ENCODE data around the gene KLHDC3. TPM values are rescaled to one million over a fixed set of nuclear protein-coding genes. Genes with fewer than 3 reads are reported as not detected.

KLHDC3 gene, protein sequence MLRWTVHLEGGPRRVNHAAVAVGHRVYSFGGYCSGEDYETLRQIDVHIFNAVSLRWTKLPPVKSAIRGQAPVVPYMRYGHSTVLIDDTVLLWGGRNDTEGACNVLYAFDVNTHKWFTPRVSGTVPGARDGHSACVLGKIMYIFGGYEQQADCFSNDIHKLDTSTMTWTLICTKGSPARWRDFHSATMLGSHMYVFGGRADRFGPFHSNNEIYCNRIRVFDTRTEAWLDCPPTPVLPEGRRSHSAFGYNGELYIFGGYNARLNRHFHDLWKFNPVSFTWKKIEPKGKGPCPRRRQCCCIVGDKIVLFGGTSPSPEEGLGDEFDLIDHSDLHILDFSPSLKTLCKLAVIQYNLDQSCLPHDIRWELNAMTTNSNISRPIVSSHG
- 99.6 and 118 TPM in 2 replicates for total RNA-seq

DNA sequence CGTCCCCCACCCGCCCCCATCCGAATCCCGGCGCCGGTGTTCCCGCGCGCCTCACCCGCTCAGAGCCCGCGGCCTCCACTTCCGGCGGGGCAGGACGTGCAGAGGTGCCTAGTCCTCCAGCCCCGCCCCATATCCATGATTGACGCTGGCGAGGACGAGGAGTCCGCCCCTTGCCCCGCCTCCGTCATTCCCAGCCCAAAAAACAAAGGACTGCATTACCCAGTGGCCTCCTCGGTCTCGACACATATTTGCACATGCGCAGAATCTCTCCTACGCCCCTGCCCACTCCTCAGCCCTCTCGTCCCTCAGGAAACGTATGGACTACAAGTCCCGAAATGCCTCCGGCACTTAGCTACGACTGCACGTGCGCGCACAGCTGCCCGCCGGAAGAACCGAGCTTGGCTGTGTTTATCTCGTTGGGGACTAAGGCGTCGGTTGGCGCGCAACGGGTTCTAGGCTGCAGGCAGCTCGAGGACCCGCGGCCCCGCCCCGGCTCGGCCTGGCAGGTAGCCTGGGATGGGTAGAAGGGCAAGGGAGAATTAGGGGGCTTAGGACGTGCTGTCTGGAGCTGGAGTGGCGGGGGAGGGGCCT, at the start of gene KLHDC3, which contains the start of gene MEA1:
KLHDC3 (plus strand) TSS at position 407 of the 591 bp plus-strand sequence. CDS start 2,944 bp downstream, outside the sequence.
MEA1 (minus strand) TSS at position 104 of the 591 bp plus-strand sequence. CDS start 133 bp downstream, outside the sequence.

DNA sequence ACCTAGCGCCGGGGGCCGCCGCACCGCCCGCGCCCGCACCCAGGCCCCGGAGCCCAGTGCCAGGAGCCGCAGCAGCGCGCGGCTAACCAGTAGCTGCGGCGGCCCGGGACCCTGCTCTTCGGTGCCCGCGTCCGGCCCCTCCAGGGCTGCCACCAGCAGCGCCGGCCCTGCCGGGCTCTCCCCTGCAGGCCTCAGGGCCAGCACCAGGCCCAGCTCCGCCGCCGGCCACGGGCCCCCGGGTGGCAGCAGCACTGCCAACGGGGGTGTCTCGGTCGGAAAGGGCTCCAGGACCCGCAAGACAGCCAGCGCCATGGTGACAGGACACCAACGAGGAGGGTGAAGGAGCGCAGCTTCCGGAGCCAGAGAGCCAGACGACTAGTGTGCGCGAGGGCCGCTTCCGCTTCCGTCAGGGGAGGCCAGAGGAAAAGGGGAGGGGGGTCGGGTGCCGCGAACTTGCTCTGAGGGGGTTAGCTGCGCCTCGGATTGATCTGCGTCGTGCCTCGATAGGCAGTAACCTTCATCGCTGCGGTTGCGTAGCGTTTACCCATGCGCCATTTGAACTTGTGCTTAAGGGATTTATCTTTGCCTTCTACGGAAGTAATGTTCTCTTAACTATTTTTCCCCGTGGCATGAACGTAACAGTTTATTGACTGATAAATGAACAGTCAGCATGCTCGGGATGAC, 35.1 kb upstream of the KLHDC3 start, which contains the start of gene PEX6:
PEX6 (minus strand) TSS at position 343 of the 684 bp plus-strand sequence; CDS start at position 312, 31 bp downstream.

DNA sequence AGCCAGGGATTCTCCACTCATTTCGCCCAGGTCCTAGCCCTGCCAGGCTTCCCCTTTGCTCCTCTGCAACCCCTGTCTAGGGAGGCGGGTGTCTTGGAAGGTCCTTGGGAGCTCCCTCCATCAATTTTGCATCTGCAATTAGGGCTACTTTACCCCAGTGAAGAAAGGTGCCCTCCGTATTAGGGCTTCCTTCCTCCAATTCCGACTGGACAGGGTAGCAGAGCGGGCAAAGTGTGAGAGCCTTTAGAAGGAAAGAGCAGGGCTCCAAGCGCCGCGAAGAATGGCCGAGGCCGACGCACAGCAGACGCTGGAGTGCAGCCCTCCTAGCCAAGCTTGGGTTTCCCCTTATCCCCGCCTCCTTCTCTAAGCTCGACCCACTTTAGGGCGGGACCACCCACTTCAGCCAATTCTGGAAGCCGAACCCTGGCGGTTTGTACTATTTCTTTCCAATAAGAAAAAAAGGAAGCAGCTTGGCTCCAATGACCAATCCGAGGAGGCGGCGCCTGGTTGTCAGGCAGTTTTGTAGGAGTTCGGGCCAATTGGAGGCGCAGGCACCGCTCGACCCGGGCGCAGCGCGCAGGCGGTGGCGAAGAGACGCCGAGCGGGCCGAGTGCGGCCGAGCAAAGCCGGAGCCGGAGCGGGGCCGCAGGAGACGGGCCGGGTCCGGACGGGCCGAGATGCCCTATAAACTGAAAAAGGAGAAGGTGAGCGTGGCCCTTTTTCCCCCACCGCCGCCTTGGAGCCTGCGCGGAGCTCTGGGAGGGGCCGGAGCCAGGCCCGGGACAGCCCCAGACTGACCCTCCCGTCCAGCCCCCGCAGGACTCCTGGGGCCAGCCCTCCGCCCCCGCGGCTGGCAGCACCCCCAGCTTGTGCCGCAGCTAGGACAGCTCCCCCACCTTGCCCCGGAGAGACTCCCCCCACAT, 29.8 kb upstream of the KLHDC3 start, which contains the start of gene PPP2R5D:
PPP2R5D (plus strand) TSS at position 570 of the 923 bp plus-strand sequence; CDS start at position 678, 108 bp downstream.

DNA sequence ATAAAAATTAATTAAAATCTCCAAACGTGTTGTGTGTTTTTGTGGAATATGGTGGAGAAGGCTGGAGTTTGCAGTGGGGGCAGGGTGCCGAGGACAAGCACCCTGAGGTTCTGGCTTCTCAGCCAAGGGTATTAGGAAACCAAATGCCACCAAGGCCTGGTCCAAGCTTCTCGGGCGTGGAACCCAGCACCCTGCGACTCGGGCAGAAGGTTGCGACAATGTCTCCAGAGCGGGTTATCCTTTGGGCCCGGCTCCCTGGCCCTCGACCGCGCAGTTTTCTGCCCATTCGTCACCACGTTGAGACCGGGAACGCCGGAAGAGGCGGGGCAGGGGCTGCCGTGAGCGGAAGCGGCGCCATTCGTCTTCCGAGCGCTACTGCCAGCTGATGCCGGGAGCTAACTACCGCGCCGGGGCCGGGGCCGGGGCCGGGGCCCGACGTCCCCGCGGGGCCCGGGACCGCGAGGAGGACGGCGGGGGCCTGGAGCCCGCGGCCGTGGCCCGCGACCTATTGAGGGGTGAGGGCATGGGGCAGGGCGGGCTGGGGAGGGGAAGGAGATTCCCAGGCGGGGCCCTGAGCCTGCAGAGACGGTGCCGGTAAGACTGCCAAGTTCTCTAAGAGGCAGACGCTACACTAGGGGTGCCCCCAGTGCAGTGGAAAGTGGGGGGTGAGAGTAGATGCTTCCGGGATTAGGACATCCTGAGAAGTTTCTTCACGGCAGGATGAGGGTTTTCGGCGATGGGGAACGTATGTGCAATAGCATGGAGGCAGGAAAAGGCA, 7.4 kb downstream of the KLHDC3 start, which contains the start of gene RRP36:
RRP36 (plus strand) TSS at position 354 of the 778 bp plus-strand sequence; CDS start at position 386, 32 bp downstream.

DNA sequence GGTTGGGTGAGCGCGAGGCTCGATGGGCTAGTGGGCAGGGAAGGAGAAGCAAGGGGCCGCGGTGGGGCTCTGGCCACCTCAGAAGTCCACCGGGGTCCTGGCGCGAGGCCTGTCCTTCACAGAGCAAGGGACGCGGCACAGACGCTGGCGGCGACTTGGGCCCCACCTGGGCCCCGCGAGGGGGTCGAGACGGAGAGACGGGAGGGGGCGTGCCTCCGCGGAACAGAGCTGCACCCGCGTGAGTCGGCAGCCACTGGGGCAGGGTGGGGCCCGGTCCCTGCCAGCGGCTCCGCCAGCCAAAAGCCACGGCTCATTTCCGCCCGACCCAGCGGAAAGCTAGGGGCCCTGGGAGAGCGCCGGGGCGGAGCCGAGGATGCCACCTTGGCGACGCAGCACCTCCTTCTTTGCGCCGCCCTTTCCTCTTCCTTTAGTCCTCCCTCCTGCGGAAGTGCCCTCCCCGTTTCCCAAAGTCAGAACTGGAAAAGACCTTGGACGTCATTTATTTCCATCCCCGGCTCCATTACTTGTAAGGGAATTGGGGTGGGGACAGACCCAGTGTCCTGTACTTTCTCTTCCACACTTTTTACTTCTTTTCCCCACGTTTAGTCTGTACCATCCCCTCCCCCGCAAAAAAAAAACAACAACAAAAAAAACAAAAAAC, 39.6 kb downstream of the KLHDC3 start, which contains the start of gene CUL7:
CUL7 (minus strand) TSS at position 307 of the 661 bp plus-strand sequence. CDS start 1,063 bp downstream, outside the sequence.

DNA sequence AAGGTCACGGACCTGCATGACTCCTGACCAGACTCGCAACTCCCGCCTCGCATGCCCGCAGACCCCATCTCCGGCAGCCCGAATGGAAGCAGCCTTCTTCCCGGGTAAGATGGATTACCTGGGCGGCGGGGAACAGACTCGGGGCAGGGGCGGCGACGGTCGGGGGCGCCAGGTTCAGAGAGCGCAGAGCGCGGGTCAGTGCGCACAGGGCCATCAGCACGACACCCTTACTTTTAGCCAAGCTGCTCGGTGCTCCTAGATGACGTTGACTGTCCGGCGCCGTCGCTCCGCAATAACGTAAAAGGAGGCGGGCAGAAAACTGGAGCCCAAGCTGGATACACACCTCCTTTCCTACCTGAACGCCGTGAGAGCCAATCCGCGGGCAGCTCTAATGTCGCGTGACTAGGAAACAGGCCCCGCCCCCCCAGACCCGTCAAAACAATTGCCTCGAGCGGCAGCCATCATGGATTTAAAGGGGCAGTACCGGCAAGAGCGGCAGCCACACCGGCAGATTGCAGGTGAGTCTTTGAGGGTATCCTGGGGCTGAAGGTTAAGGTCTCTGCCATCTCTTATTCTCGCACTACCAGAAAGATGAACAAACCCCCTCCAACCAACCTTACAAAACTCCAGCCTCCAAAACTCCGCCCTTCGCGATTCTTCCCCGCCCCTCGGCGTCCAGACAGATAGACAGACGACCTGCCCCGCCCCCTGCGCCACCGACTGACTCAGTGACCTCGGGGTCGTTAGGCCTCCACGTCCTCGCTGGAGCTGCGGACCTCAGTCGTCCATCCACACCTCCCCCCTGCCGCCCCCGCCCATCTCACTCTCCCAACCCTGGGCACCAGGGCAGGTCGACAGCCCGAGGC, 45.4 kb downstream of the KLHDC3 start, which contains the start of the genes KLC4 and MRPL2:
KLC4 (plus strand) TSS at position 464 of the 866 bp plus-strand sequence. CDS start 1,705 bp downstream, outside the sequence.
MRPL2 (minus strand) TSS at position 267 of the 866 bp plus-strand sequence; CDS start at position 214, 53 bp downstream.

Other genes starting within 250 kb of the KLHDC3 start
- 3.6 and 4.2 TPM in 2 replicates for gene BICRAL, start 232.2 kb upstream of the KLHDC3 start, total RNA-seq
- gene RPL7L1, start 134.6 kb upstream of the KLHDC3 start, total RNA-seq = 95.1 and 98.3 TPM in 2 replicates
- not detected in 2 replicates for gene PTCRA, start 98.2 kb upstream of the KLHDC3 start, total RNA-seq
- gene CNPY3, start 84.8 kb upstream of the KLHDC3 start, total RNA-seq = 24.3 and 26.7 TPM in 2 replicates
- gene GNMT, start 53.5 kb upstream of the KLHDC3 start, total RNA-seq = not detected in 2 replicates
- gene PEX6, start 35.1 kb upstream of the KLHDC3 start, total RNA-seq = 11.0 and 16.2 TPM in 2 replicates
- gene PPP2R5D, start 29.7 kb upstream of the KLHDC3 start, total RNA-seq = 35.6 and 39.7 TPM in 2 replicates
- 75.2 and 88.8 TPM in 2 replicates for gene MEA1, start 303 bp upstream of the KLHDC3 start, total RNA-seq
- 68.4 and 69.9 TPM in 2 replicates for gene RRP36, start 7.4 kb downstream of the KLHDC3 start, total RNA-seq
- gene CUL7, start 39.6 kb downstream of the KLHDC3 start, total RNA-seq = 27.1 and 30.5 TPM in 2 replicates
- gene MRPL2, start 45.2 kb downstream of the KLHDC3 start, total RNA-seq = 14.3 and 17.7 TPM in 2 replicates
- gene KLC4, start 45.4 kb downstream of the KLHDC3 start, total RNA-seq = 9.4 and 13.6 TPM in 2 replicates
- 82.6 and 84.1 TPM in 2 replicates for gene PTK7, start 62.1 kb downstream of the KLHDC3 start, total RNA-seq
- gene SRF, start 157.0 kb downstream of the KLHDC3 start, total RNA-seq = 21.5 and 27.3 TPM in 2 replicates
- 10.9 and 16.4 TPM in 2 replicates for gene CUL9, start 167.9 kb downstream of the KLHDC3 start, total RNA-seq
- gene DNPH1, start 215.2 kb downstream of the KLHDC3 start, total RNA-seq = 60.7 and 96.4 TPM in 2 replicates
- gene TTBK1, start 229.2 kb downstream of the KLHDC3 start, total RNA-seq = not detected in 2 replicates